ENCODE results near the gene LINC00632.
A peak's percentile ranks its signal among the peaks of the same experiment; 100 is the strongest.
"Not testable (repeated sequence)": the region's sequence is repeated elsewhere in the genome, so short reads cannot be mapped to it uniquely, and the experiment has no call there.

LINC00632 gene

DNA sequence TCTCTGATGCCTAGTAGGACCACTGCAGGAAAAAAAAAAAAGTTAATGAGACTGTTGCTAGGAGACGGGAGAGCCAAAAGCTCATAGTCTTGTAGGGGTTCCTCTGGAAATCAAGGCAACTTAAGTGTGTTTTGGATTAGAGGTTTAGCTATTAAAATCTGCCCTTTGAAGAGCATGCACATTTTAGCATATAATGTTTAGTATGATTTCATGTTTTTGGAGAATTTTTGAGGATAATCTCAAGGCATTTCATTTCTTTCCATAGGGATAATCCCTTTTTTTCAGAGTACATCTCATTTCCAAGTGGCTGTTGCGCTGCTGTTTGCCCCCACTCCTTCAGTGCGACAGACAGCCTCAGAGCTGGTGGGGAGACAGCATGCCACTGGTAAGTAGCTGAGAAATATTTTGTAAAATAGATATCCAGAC is at the start of gene LINC00632:
Gene LINC00632 (plus strand): TSS at position 339 of the 426 bp plus-strand sequence.
- no peak for DNase-seq

- no peak for DNase-seq
Observed at GRCh38 chrX:140661643-140662042, 47.9 kb upstream of the LINC00632 start.

- no peak for DNase-seq
Observed at GRCh38 chrX:140664939-140665338, 44.6 kb upstream of the LINC00632 start.

GRCh38 chrX:140672840-140673731 is 36.5 kb upstream of the LINC00632 start:
- no peak for DNase-seq

DNA sequence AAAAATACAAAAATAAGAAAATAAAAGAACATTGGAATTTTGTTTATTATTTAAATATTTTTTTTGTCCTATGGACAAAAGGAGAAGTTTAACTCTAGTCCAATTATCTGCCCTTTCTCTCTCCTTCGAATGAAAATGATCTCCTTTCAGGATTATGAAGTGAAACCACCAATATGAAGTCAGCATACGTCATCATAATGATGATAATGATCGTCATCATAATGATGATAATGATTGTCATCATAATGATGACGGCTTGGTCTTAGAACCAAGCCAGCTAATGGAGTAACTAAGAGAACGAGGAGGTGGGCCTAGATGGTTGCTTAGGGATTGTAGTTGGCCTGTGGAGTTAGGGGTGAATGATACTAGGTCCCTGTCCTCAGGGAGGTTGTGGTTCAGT is 21.9 kb upstream of the LINC00632 start:
- no peak for DNase-seq

DNA sequence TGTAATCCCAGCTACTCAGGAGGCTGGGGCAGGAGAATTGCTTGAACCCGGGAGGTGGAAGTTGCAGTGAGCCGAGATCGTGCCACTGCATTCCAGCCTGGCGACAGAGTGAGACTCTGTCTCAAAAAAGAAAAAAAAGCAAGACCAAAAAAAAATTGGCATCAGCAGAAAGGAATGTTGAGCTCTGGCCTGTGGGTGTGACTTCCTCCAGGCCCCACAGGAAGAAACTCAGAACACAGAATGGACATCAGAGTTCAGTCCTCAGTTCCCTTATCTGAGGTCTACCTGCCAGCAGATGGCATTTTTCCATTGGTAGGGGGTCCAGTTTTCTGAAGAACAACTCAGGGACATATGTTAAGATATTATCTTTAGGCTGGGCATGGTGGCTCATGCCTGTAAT is 18.0 kb upstream of the LINC00632 start:
- not testable (repeated sequence) for DNase-seq

DNA sequence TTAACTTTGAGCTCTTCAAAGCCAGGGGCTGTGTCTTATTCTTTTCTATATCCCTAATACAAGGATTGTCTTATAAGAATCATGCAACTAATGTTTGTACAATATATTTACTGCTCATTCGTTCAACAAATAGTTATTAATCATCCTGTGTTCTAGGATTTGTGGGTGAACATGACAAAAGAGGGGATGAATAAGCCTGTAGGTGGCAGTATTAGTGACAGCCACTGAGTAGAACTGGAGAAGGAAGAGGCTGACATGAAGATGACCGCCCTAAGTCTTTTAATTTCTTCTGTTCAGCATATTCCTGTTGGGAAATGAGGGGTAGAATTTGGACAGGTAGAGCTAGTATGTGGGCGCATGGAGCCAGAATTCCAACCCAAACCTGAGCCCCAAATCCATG is 11.9 kb upstream of the LINC00632 start:
- DNase-seq, result no peak

- no peak for DNase-seq
Observed at GRCh38 chrX:140701480-140701879, 8.1 kb upstream of the LINC00632 start.

- DNase-seq, result no peak
Observed at GRCh38 chrX:140710710-140711109, 1.2 kb downstream of the LINC00632 start.

GRCh38 chrX:140711894-140712293 is 2.3 kb downstream of the LINC00632 start:
- DNase-seq, result no peak

GRCh38 chrX:140712413-140713173 is 3.0 kb downstream of the LINC00632 start:
- DNase-seq, result peak; percentile 26

GRCh38 chrX:140713174-140713539 is 3.6 kb downstream of the LINC00632 start:
- no peak for DNase-seq

DNA sequence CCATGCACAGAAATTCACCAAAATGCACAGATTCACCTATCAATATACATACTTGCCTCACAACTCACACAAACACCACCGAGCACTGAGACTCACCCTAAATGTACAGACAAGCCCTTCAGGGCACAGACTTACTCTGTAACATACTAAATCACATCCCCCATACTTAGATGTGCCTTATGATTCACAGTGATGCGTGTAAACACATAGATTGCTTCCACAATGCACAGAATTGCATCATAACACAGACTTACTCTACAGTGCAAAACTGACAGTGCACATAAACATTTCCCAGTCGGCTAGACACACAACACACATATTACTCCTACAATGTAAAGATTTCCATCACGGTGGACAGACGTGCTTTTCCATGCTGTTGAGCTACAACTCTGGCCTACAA is 6.2 kb downstream of the LINC00632 start:
- DNase-seq, result no peak

GRCh38 chrX:140723121-140723715 is 13.7 kb downstream of the LINC00632 start:
- no peak for DNase-seq

GRCh38 chrX:140724309-140724708 is 14.8 kb downstream of the LINC00632 start:
- DNase-seq, result no peak

- DNase-seq, result no peak
Observed at GRCh38 chrX:140724736-140725135, 15.2 kb downstream of the LINC00632 start.

DNA sequence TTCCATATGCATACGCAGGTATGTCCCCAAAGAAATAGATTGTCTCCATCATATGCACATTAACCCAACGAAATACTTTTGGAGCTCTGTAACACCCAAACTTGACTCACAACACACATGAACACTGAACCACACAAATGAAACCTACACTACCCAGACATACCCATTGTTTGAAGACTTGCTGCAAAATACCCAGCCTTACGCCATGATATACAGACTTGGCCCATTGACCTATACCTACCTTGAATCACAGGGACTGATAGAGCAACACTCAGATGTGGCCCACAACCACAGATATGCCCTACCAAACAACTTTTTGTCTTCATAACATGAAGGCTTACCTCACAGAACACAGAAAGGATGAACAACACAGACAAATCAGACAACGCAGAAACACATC is 15.9 kb downstream of the LINC00632 start:
- no peak for DNase-seq

- no peak for DNase-seq
Observed at GRCh38 chrX:140733766-140734342, 24.3 kb downstream of the LINC00632 start.

DNA sequence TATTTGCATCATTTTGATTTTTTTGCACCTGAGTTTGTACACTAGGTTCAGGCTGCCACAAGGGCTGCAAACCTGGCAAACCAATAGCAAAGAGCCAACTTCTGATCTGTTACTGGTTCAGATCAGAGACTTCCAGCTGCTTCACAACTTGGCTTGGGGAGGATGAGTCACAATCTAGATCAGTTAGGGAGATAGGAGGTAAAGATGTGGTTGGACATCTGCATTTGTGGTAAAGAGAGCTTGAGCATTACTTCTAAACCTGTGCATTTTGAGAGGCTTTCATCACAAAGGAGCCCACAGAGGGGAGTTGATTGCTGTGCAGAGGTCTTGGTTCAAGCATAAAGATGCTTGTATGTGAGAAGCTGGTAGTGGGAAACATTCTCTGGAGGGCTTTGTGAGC is 34.5 kb downstream of the LINC00632 start:
- DNase-seq, result no peak

DNA sequence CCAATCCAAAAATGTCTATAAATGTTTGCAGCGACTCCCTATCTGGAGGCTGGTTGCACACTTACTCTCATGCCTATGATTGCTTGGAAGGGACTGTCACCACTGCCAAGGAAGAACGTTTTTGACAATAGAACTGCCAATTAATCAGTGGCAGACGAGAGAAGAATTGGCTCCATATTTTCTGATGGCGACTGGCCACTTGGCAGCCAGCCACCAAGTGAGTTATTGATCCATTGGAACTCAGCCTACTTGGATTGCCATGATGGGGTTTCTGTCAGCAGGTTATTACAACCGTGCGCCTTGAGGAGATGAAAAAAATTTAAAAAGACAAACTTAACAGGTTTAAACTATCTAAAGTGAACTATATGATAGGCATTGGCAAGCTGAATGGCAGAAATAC is 47.4 kb downstream of the LINC00632 start:
- DNase-seq, result no peak

DNA sequence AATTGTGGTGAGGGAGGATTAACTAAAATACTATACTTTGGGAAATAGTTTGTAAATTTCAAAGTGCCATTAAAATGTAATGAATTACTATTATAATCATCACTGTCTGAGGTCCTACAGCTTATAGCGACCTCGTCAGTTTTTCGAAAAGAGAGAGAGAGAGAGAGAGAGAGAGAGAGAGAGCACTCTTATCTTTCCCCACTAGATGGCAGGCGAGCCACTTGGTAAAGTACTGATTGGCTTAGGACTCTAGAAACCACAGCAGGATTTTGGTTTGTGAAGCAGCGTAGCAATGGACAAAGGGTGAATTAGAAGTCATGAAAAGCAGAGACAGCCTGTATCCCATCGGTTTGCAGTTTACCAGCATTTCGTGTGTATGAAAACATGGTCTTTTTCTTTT is 52.5 kb downstream of the LINC00632 start:
- peak; percentile 34 for DNase-seq

DNA sequence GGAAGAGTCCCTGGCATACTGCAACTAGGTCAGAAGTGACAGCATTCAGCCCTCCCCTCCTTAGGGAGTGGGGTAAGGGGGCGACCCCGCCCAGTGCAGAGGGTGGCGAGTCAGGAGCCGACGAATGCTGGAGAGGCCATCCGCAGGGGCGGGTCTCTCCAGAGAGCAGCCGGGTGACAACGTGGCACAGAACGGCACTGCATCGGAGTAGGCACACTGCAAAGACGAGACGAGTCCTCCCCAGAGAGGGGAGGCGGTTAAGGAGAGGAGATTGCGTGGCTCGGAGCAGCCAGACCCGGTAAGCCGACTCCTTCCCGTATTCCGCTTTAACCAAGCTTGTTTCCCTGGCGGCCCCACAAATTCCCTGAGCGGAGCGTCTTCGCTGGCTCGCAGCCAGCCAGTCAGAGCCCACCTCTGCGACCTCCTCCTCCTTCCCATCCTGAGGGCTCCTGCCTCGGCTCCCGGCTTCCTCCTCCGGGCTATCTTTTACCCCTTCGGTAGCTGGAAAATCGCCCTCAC is 54.9 kb downstream of the LINC00632 start:
- peak; percentile 19 for DNase-seq
